Kasumi-1 (cell line): ENCODE measurements around the gene DHRS11.

Source experiments
- DNase-seq, 2 experiments: peaks; one replicate each; lab custom pipeline; 2025; lab: John Stamatoyannopoulos, UW

Gene DHRS11, protein sequence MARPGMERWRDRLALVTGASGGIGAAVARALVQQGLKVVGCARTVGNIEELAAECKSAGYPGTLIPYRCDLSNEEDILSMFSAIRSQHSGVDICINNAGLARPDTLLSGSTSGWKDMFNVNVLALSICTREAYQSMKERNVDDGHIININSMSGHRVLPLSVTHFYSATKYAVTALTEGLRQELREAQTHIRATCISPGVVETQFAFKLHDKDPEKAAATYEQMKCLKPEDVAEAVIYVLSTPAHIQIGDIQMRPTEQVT

DNA sequence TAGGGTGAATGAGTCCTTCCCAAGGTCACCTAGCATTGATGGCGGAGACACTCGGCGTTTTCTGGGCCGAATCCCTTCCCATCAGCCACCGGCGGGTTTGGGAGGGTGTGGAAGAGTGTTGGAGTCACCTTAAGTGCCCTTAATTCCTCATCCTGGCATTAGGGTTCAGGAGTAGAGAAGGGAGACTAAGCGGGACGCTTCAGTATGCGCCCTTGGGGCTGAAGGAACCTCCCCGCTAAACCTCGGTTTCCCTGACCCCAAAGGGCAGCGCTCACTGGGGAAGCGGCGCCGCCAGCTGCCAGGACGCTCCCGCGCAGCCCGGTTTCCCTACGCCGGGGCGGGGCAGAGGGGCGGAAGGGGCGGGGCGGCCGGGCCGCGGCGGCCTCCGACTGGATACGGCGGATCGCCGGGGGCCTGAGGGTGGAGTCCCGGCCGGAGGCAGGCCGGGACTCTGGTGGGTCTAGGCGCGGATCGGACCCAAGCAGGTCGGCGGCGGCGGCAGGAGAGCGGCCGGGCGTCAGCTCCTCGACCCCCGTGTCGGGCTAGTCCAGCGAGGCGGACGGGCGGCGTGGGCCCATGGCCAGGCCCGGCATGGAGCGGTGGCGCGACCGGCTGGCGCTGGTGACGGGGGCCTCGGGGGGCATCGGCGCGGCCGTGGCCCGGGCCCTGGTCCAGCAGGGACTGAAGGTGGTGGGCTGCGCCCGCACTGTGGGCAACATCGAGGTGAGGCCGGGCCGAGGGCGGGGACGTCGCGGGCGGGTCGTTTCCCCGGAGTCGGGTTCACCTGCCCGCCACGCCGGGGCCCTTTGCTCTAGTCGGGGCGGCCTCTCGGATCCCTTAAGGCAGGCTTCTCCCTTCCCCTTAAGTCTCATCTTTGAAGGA is at the start of gene DHRS11:
TSS of gene DHRS11 (plus strand) at position 446 of the 882 bp plus-strand sequence. CDS start at position 577, 131 bp downstream.
- DNase-seq = peak; percentile 43 to 59

DNA sequence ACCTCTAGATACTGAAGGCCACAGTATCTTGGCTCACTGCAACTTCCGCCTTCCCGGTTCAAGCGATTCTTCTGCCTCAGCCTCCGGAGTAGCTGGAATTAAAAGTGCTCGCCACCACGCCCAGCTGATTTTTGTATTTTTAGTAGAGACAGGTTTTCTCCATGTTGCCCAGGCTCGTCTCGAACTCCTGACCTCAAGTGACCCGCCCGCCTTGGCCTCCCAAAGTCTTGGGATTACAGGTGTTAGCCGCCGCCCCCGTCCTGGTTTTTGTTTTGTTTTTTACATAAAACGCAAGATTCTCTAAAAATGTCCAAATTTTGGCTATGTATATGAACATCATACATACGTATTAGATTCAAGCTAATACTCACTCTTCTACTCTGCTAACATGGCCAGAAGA is 48.9 kb upstream of the DHRS11 start:
- no peak for DNase-seq

DNA sequence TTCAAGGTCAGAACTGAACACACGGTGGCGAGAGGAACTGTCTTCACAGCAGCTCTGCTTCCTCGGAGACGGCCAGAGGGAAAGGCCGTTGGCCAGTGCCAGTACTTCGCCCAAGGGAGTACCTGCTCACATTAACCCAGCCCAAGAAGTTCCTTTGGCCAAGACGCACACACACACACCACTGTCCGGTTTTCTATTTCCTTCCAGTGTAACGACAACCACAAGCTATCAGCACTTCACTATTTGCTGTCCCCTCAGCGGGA is 47.7 kb upstream of the DHRS11 start:
- DNase-seq = peak; percentile 54 to 70

DNA sequence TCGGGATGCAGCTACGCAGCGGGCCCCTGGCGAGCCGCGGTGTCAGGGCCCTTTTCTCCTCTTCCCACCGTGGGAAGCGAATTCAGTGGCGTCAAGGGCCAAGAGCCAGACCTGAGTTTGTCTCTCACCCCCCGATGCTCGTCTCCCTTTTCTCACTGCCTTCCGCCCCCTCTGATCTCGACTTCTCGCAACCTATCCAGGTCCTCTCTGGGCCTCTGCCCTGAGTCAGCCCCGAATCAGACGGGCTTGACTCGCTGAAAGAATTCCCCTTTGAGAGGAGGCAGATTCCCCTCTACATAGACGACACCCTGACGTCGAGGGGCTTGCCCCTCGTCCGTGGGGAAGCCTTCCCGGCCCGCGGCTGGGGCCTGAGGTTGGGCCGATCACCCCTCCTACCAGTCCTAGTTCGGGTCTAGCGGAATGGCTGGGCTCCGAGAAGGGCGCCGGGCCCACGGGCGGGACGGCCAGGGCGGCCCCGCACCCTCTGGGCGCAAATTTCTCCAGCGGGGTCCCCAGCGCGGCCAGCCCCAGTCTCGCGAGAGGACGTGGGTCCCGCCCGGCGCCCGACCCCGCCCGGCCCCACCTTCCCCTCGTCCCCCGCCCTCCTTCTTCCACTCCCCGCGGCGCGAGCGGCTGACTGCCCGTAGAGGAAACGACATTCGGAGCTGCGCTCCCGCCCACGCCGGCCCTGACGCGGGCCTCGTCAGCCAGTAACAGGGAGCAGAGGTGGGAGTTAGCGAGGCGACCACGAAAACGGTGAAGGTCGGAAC is 47.2 kb upstream of the DHRS11 start, which contains the start of gene GGNBP2:
TSS of gene GGNBP2 (plus strand) at position 613 of the 770 bp plus-strand sequence. CDS start 806 bp downstream, outside the sequence.
- DNase-seq = peak; percentile 75 to 84

DNA sequence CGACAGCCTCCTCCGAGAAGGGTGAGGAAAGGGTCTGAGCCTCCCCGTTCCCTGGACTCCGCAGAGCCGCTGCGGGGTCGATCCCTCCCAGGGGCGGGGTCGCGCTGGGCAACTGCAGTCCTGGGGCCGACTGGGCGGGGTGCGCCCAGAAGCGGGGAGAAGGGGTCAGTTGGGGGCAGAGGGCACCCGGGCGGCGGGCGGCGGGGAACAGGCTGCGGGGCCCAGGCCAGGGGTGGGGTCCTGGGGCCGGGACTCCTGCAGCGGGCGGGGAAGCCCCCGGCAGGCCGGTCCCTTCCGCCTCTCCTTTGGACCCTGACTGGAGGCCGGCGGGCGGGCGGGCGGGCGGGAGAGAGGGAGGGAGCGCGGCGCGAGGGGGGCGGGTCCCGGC is 46.6 kb upstream of the DHRS11 start:
- DNase-seq = no peak

DNA sequence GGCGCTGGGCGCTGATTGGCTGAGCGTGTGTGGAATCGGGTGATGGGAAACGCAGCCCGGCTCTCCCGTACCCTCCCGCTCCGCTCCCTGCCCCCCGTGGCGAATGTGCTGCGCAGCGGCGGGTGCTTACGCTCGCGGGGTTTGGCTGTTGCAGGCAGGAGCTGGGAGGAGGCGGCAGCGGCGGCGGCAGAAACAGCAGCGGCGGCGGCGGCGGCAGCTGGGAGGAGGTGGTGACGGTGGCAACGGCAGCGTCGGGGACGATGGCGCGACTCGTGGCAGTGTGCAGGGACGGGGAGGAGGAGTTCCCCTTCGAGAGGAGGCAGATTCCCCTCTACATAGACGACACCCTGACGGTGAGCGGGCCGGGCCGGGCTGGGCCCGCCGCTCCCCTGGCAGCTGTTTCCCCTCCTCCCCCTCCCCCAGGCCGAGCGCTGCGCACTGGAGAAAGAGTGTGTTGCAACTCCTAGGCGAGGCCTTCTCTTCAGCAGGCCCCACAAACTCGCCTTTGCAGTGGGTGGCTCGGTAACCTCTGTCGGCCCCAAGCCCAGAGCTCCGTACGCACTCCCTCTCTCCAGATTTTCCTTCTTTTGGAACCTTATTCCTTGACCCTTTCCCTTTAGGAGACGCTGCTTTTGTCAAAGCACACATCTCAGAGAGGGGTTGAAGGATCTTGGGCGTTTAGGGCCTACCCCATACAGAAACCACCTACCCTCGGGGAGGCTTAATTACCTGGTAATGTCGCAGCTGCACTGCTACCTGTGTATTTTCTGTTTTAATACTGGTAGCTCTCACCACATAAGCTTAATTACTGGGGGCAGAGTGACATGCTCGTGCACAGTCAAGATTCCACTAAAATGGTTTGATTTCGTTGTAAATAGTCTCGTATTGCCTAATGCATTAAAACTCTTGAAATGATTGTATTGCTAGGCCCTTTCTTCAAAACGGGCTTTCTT is 45.9 kb upstream of the DHRS11 start:
- peak; percentile 87 to 94 for DNase-seq

DNA sequence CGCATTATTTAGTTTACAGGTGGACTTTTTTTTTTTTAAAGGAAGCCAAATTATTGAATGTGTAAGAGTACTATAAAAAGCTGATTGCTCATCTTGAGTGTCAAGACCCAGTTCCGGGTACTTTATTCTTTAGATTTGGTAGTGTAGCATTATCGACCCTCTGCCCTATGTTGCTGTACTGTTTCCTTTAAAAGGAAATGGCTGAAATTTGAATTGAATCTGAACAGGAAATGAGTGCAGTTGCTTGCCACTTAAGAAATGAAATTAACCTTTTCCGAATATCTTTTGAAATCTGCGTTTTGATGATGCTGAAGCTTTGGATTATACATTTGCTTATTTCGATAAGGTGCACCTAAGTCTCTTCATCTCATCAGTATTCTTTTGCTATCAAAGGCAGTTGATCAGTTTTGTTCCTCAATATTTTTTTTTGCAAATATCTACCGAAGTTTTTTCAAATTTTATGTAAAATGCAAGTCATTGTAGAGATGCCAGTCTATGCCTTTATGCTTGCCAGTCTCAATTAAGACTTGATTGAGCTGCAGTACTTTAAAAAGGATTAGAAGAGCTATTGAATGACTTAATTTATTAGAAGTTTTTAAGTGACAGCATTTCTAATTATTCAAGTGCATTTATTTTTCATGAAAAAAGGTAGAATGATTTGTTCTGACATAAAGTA is 45.1 kb upstream of the DHRS11 start:
- no peak for DNase-seq

DNA sequence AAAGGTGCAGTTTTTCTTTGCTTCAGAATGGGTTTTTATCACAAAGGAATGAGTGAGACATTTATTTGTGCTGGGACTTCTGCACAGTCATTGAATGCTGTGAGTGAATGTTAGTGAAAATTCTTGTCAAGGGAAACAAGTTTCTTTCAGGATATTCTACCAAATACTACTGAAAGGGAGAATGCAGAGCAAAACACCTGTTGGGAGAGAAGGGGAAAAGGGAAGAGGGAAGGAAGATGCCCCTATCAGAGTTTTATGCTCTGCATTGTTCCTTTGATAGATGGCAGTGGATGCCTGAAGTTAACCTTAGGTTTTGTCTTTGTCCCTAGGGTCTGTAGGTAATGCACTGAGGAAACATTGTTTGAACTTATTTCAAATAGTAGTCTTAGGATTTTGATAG is 43.9 kb upstream of the DHRS11 start:
- no peak for DNase-seq

DNA sequence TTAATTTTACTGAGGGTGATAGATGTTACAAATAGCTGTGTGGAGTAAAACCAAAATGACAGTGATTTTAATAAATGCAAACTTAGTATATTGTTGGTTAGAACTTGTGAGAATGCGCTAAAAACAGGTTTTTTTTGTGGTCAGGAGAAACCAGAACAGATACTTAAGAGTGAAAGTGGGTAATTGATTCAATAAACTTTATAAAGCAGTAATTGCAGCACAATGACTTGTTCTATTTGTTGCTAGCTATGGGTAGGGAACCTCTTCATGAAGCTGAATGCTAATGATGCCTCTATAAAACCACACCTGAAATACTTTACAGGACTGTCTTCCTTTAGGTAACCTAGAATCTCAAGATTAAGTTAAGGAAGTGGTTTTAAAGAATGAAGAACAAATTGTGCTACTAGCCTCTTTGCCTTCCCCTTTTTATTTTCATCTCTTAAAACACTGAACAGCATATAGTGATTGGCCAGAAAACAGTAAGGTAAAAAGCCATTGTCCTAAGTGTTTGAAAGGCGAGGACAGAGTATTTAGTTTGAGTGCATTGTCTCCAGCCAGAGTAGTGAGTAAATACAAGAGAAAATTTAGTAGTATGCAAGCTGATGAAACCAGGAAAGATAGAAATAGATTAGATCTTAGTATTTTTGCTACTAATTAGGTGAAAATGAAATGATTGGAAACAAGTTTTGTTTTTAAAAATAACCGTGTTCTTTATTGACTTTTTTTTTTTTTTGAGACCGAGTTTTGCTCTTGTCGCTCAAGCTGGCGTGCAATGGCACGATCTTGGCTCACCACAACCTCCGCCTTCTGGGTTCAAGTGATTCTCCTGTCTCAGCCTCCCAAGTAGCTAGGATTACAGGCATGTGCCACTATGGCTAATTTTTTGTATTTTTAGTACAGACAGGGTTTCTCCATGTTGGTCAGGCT is 40.9 kb upstream of the DHRS11 start:
- DNase-seq = peak; percentile 52

DNA sequence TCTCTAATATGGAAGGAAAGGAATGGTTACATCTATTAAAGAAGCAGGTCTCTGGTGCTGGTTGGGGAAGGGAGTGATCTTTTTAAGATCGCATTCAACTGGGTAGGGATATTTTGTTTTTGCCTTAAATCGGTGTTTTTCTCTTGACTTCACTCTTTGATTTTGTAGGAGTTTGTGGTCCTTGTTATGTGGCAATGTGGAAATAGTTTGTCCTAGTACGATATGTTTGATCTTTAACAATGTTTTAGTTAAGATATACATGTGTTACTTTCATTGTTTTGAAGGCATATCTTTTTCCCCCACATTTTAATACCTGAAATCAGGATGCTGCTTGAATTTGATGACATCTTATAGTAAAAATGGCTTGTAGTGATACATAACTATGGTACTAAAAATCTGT is 38.2 kb upstream of the DHRS11 start:
- no peak for DNase-seq

DNA sequence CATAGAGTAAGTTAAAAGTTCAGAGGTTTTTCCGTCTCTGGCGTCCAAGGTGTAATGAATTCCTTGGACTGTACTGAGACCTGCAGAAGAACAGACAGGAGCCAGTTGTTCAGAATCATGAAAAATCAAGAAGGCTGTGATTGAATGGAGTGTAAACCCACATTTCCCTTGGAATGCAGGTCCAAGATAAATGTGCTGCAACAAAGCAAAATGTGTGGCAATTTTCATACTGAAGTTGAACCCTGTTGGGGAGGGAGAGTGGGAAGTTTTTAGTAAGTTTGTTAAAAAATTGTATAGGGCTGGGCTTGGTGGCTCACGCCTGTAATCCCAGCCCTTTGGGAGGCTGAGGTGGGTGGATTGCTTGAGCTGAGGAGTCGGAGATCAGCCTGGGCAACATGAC is 25.6 kb upstream of the DHRS11 start:
- DNase-seq = no peak

DNA sequence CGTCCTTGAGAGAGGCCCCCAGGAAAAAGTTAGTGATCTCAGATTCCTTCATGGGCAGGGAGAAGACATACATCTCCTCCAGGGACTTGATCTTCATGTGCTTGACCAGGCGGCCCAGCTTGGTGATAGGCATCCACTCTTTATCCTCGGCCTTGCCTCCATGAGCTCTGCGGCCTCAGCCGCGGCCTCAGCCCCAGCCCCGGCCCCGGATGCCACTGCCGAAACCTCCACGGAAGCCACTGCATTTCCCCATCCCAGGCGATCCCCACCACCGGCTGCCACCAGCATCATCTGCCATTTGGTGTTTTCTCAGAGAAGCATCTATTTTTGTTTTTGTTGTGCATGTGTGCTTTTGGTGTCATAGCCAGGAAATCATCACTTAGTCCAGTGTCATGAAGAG is 16.7 kb upstream of the DHRS11 start:
- no peak for DNase-seq

DNA sequence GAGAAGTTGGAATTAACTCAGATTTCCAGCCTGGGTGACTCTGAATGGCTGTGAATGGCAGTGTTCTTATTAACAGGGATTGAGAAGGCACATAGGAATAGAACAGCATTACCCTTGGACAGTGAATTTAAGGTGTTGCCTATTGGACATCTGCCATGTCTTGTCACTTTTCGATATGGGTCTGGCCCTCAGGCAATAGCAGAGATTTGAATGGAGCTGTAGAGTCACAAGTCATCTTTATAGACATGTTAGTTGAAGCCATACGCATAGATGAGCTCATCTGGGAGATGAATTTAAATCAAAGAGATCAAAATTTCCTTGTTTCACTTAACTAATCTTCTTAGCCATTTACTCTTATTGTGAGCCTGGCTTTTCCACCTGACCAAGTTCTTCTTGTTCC is 14.9 kb upstream of the DHRS11 start:
- DNase-seq = no peak

DNA sequence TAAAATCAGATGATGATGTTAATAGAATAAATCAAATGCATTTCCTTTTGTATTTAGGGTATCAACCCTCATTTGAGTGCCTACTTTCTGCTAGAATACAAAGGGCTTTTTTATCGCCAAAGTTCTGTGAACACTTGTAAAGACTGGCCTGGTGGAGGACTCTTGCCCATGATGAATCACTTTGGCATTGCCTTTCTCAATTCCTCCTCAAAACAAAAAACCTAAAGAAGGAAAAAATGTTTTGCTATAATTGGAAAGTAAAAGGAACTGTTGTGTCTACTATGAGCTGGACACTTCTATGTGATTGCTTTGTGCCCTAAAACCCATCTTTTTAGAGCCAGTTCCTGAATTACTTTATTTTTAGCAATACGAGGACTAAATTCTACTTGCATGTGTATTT is 13.0 kb upstream of the DHRS11 start:
- no peak for DNase-seq

DNA sequence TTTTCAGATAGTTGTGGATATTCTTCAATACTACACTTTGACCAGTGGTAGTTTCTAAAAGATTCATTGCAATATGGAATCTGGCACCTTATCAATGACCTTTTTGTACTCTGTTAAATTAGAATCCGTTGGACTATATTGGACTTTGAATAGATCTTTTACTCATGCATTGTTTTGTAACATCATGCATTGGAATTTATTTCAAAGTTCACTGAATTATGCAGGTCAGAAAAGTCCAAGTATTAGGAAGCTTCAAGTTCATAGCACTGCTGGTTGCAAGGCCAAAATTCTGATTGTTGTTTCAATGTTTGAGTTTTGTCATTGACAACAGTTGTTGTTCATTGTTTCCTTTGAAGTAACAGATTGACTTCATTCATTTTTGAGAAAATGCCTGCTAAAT is 7.9 kb upstream of the DHRS11 start:
- DNase-seq = no peak

DNA sequence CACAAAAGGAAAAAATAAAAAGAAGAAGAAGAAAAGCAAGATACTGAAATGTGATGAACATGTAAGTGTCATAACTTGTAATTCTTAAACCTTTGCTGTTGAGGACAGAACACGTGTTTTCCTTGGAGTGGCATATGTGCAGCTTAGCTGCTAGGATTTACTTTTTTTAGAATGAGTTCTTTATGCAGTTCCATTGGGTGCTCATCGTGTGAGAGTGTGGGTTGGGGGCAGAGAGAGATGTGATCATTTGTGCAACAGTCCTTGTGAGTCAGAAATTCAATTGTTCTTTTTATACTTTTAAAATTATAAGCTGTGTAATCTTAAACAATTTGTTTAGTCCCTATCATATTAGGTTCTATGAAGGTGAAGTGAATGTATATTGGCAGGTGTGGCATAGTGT is 5.5 kb upstream of the DHRS11 start:
- DNase-seq = no peak

DNA sequence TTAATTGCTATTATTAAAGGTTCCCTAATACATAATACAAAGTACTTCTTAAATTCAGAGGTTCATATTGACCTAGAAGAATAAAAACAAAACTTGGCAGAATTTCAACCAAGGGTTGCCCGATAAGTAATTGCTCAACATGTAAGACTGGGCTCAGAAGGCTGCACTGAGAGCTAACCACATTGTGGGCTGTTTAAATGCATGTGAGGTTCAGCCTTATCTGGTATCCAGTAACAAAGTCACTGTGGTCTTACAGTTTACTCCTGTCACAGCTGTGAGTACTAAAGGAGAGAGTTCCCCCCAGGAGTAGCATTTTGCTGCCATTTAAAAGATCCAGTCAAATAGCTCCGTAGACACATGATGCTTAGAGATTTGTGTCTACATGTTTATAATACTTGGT is 1.6 kb upstream of the DHRS11 start:
- peak; percentile 72 to 74 for DNase-seq

DNA sequence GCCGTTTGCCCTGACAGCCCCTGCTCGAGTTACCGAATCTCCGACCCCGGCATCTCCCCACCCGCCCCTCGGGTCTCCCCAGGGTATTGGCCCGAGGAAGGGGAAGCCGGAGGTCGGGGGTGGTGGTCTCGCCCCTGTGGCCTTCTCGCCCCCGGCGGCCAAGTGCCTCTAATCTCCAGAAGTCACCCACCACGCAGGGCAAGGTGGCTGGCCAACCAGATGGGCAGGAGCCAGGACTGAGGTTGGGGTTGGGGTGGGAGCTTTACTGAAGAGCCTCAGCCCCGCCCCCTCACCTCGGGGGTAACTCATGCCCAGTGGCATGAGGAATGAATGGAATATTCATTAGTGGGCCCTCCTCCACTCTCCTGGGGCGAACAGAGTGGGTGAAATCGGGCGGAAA is 637 bp downstream of the DHRS11 start:
- DNase-seq = peak in 1 of 2 experiments; percentile 16

DNA sequence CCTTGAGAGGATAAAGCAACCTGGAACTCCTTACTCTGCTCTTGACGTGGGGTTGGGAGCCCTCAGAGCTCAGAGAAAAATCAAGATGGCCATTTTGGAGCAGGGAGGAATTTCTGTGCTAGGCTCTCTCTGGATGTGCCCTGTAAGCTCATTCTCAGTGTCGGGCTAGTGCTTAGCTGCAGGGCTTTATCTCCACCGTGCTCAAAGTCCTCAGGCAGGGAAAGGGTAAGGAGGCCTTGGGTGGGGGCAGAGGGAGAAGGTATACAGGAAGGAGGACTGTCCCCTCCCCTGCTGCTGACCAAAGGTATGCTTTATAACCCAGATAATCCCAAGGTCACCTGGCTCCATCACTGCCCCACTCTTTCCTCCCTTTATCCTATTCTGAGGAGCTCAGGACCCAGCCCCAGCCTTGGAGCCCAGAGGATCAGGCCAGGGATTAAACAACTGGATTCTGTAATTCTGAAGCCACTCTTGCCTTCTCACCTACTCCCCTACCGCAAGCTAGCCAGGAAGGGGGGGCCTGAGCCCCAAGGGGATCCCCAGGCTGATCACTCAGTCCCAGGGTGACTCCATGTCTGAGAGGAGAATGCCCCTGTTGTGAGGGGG is 1.1 kb downstream of the DHRS11 start:
- no peak for DNase-seq
